D721Med (cell line): ENCODE measurements around the gene NUP93.

Experiments used
- DNase-seq: peaks from one replicate; pipeline ENCODE4 v3.0.0; 2011; ENCODE audit warnings: low spot score; ENCODE audit not compliant: insufficient read length
- FAIRE-seq: peaks from 2 replicates; lab custom pipeline; 2011; peaks lifted over from hg19 to GRCh38; lab: Jason Lieb, UNC
- TF ChIP-seq, protein P1 (sequence below): IDR thresholded peaks from 2 replicates; pipeline ENCODE4 v1.5.1; 2012; ENCODE audit warnings: mild to moderate bottlenecking, control low read depth; ENCODE audit not compliant: insufficient read depth; ENCODE audit errors: missing control alignments

Gene NUP93

DNA sequence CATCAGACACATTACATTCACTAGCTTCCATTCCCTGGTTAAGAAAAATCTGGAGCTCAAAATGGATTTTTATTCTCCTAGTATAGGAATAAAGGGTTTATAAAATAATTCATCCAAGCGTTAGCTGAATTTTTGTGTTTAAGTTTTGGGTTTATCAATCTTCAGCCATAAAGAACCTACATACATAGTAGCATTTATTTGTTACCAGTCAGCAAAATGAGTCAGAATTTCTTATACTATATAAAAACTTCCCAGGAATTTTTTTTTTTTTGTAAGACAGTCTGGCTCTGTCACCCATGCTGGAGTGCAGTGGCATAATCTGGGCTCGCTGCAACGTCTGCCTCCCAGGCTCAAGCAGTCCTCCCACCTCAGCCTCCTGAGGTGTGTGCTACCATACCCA lies 94.9 kb downstream of the NUP93 start:
- DNase-seq = no peak
- TF ChIP-seq, protein P1, sequence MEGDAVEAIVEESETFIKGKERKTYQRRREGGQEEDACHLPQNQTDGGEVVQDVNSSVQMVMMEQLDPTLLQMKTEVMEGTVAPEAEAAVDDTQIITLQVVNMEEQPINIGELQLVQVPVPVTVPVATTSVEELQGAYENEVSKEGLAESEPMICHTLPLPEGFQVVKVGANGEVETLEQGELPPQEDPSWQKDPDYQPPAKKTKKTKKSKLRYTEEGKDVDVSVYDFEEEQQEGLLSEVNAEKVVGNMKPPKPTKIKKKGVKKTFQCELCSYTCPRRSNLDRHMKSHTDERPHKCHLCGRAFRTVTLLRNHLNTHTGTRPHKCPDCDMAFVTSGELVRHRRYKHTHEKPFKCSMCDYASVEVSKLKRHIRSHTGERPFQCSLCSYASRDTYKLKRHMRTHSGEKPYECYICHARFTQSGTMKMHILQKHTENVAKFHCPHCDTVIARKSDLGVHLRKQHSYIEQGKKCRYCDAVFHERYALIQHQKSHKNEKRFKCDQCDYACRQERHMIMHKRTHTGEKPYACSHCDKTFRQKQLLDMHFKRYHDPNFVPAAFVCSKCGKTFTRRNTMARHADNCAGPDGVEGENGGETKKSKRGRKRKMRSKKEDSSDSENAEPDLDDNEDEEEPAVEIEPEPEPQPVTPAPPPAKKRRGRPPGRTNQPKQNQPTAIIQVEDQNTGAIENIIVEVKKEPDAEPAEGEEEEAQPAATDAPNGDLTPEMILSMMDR = no peak
- no peak for FAIRE-seq

DNA sequence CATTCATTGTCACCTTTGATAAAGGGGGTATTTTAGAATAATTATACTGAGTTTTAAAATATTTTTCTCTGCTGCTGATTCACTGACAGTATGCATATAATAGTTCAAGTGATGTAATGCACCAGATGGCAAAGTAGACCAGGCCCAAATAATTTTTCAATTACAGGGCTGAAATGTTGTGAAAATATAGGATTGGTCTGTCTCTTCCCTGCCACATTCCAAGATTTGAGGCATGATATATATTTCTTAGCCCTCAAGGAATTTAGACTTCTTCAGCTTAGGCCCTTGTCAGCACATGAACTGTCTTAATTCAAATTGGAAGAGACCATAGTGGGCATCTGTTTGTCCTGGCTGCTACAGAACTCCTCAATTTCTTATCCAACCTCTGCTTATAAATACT lies 95.9 kb downstream of the NUP93 start:
- TF ChIP-seq, protein P1 = no peak
- DNase-seq = no peak
- no peak for FAIRE-seq

DNA sequence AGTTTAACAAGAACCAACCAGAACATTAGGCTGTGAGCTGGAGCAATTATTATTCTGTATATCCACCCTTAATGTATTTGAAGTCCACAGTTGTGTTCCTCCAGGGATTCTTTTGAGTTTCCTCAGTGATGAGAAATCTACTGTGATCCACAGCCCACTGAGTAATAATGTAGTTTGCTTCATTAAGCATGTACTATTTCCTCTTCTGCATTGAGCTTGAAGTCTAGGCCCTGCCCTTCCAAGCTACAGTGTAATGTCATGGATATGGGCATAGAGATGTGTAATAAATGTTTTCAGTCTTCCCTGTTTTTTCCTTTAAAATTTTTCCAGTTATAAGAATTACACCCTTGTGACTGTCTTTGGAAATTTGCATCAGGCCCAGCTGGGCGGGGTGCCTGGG lies 98.7 kb downstream of the NUP93 start:
- DNase-seq (no peak), FAIRE-seq (no peak)
- TF ChIP-seq, protein P1 = no peak

DNA sequence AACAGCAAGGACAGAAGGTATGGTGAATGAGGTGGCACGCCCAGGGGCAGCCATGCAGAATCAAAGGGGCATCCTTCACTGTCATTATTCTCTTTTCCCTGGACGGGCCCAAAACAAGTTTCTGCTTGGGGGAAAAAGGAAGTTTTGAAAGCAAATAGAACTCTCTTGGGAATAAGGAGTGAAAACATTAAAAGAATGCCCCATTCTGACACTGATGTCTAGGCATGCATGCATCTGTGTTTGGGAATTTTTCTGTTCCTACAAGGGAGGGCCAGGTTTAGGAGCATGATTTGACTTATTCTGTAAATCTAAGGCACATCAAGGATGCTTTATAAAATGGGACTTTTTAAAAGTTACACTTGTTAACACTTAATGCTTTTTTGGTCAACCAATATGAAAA lies 100.7 kb downstream of the NUP93 start:
- FAIRE-seq (no peak), DNase-seq (no peak)
- TF ChIP-seq, protein P1 = no peak

DNA sequence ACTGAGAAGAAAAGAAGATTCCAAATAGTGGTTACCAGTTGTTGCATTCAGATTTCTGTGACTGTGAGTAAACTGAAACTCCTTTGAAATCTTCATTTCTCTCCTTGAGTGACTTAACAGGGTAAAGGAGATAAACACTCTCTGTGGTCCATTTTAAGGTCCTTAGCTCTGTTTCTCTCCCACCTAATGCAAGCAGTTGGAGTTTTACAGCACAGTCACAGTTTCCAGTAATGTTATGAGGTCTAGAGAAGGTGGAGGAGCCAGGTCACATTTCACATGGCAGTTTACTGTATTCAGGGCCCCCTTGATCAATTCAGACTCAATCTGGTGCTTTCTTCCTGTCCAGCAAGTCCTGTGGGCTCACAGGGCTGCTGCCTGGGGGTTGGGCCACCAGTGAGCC lies 102.8 kb downstream of the NUP93 start:
- DNase-seq (no peak), FAIRE-seq (no peak)
- TF ChIP-seq, protein P1 = no peak

DNA sequence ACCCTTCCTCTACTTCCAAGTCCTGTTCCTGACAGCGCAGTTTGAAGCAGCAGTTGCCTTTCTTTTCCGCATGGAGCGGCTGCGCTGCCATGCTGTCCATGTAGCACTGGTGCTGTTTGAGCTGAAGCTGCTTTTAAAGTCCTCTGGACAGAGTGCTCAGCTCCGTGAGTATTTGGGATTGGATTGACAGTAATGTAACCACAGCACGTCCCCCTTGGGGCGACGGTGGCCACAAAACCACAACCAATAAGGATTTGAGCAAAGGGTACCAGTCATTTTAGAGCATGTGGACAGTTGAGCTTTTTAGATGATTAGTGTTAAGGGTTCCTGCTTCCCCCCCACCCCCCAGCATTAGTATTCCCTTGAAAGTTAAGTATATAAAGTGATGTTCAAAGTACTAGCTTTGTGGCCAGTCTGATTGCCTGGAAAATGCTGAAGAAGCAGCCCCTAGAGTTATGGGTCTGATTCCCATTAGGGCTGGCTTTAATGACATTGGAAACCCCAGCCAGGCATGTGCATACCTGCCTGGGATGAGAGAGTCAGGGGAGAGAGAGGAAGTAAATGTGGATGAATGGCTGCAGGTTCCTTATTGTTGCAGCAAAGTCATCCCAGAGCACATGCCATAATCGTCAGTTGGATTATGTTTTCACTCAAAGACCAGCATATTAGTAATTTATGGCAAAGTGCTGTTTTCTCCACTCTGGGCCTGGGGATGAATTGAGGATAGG lies 103.5 kb downstream of the NUP93 start:
- no peak for FAIRE-seq
- no peak for DNase-seq
- TF ChIP-seq, protein P1 = no peak

DNA sequence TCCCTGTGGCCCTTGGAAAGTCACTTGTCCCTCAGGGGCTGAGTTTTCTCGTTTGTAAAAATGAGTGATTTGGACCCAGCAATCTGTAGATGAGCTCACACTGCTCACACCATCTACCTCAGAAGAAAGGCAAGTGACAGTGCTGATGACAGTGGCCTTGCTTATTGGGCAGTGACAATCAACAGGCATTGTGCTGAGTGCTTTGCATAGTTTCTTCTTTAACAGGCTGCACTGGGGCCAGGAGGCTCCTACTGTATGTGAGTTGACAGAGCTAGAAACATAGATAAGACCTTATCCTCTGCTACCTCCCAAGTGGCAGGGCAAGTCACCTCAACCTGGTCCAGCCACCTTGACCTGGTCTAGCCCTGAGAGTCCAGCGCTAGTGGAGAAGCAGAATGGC lies 105.4 kb downstream of the NUP93 start:
- no peak for DNase-seq
- TF ChIP-seq, protein P1 = no peak
- no peak for FAIRE-seq
